Naive thymus-derived CD4-positive, alpha-beta T cell (primary cell): ENCODE results near the gene LRRC15. TPM values are rescaled to one million over a fixed set of nuclear protein-coding genes. Genes with fewer than 3 reads are reported as not detected.
A peak's percentile ranks its signal among the peaks of the same experiment; 100 is the strongest.

Experiments used
- ATAC-seq: fragments of 150-1000 bp; cut with Tn5 transposase; 2 replicates; pipeline ENCODE4 v1.10.0; 2021; ENCODE audit warnings: mild to moderate bottlenecking, moderate library complexity
- CTCF ChIA-PET: fragments of 350-600 bp; sonication (Branson Sonifier 250); formaldehyde crosslinking; loops from one replicate; lab custom pipeline; 2021; ENCODE audit warnings: antibody characterized with exemption; lab: Charles Lee
- POLR2A ChIA-PET: fragments of 350-600 bp; sonication (Branson Sonifier 250); formaldehyde crosslinking; loops from one replicate; lab custom pipeline; 2021; ENCODE audit warnings: antibody characterized with exemption, inconsistent platforms; lab: Charles Lee
- DNase-seq, 9 donors: peaks; one replicate each; pipeline versions ENCODE4 v3.0.0 to v3.0.0-alpha.2; 2020 to 2022; ENCODE audit warnings: mixed read lengths in 1 of 9
- H3K27ac ChIP-seq: one replicate; pipeline ENCODE4 v1.7.0; 2013; ENCODE audit warnings: mild to moderate bottlenecking, low read depth, low read length, moderate library complexity
- H3K27me3 ChIP-seq, 2 donors: one replicate each; pipeline ENCODE4 v1.7.0; 2013; ENCODE audit warnings: low read length in 2 of 2, mild to moderate bottlenecking in 2 of 2, moderate library complexity in 2 of 2; ENCODE audit not compliant: control insufficient read depth in 2 of 2, insufficient read depth in 2 of 2
- H3K36me3 ChIP-seq, 3 experiments: 1 replicate in 2 of 3; 2 replicates in 1 of 3; pipeline ENCODE4 v1.7.0; 2013; ENCODE audit warnings: low read length in 3 of 3, mild to moderate bottlenecking in 3 of 3, moderate library complexity in 1 of 3; ENCODE audit not compliant: insufficient read depth in 3 of 3, control insufficient read depth in 2 of 3
- H3K4me1 ChIP-seq, 2 donors: one replicate each; pipeline ENCODE4 v1.7.0; 2013; ENCODE audit warnings: low read length in 2 of 2, mild to moderate bottlenecking in 2 of 2, moderate library complexity in 1 of 2; ENCODE audit not compliant: control insufficient read depth in 2 of 2, insufficient read depth in 2 of 2
- H3K4me3 ChIP-seq: 2 replicates; pipeline ENCODE4 v1.7.0; 2013; ENCODE audit warnings: mild to moderate bottlenecking, low read length
- H3K9me3 ChIP-seq, 3 experiments: 1 replicate in 2 of 3; 2 replicates in 1 of 3; pipeline ENCODE4 v1.7.0; 2013; ENCODE audit warnings: low read length in 3 of 3; ENCODE audit not compliant: control insufficient read depth in 2 of 3
- H3K27ac Mint-ChIP-seq, 9 donors: one replicate each; pipeline ENCODE4 v1.8.0; 2020 to 2022; ENCODE audit warnings: mixed read lengths in 9 of 9, mild to moderate bottlenecking in 8 of 9, moderate library complexity in 5 of 9, inconsistent platforms in 2 of 9
- H3K27me3 Mint-ChIP-seq, 5 donors: one replicate each; pipeline ENCODE4 v1.8.0; 2021 to 2022; ENCODE audit warnings: mixed read lengths in 5 of 5, mild to moderate bottlenecking in 1 of 5
- H3K36me3 Mint-ChIP-seq, 5 donors: one replicate each; pipeline ENCODE4 v1.8.0; 2020 to 2022; ENCODE audit warnings: mixed read lengths in 5 of 5, mild to moderate bottlenecking in 3 of 5, inconsistent platforms in 1 of 5
- H3K4me1 Mint-ChIP-seq, 7 donors: one replicate each; pipeline ENCODE4 v1.8.0; 2020 to 2022; ENCODE audit warnings: mixed read lengths in 7 of 7, mild to moderate bottlenecking in 3 of 7, inconsistent platforms in 1 of 7
- H3K4me3 Mint-ChIP-seq, 10 donors: one replicate each; pipeline ENCODE4 v1.8.0; 2020 to 2022; ENCODE audit warnings: mild to moderate bottlenecking in 10 of 10, mixed read lengths in 10 of 10, moderate library complexity in 6 of 10, inconsistent platforms in 2 of 10
- H3K9me3 Mint-ChIP-seq, 11 donors: one replicate each; pipeline ENCODE4 v1.8.0; 2020 to 2022; ENCODE audit warnings: mixed read lengths in 11 of 11, mild to moderate bottlenecking in 4 of 11, inconsistent platforms in 1 of 11, moderate library complexity in 1 of 11
- intact Hi-C, 2 donors: fragments of 100-400 bp; cut with micrococcal nuclease; formaldehyde crosslinking; loops; one replicate each; pipeline ENCODE4 v1.15.1; 2023
- polyA plus RNA-seq, 2 donors: library from polyadenylated mRNA; unstranded; fragments of 300-500 nt; fragmentation: Illumina TruSeq; gene quantifications; one replicate each; pipeline ENCODE4 v1.2.3, GENCODE V29; 2021
- total RNA-seq, 6 experiments: library from RNA in 5 of 6; stranded (reverse) in 5 of 6; gene quantifications; 1 replicate in 5 of 6; 2 replicates in 1 of 6; pipeline ENCODE4 v1.2.3 and lab custom pipeline; 2021 to 2026

The LRRC15 gene
- total and polyA plus RNA-seq, 7 experiments from 2014 or later, result not detected

DNA sequence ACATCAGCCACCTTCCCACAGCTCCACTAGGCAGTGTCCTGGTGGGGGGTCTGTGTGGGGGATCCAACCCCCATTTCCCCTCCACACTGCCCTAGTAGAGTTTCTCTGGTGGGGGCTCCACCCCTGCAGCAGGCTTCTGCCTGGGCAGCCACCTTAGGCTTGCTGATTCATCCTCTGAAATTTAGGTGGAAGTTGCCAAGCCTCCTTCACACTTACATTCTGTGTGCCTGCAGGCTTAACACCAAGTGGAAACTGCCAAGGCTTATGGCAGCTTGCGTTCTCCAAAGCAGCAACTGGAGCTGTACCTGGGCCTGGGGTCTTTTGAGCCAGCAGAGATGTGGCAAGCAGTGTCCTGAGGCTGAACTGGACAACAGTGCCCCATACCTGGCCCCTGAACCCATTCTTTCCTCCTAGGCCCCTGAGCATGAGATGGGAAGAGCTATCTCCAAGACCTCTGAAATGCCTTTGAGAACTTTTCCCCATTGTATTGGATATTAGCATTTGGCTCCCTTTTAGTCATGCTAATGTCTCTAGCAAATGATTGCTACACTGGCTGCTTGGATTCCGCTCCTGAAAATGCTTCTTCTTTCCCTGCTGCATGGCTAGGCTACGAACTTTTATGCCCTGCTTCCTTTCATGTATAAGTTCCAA is 50.9 kb downstream of the LRRC15 start:
- intact Hi-C loops, result loop anchor here in 1 of 2 donors (10.0 kb wide), 1 partner anchor 1504 kb away; no protein-coding TSS in a partner anchor
- Histone ChIP-seq H3K27me3 (peaks cover 0 to 6% of the 10 kb centered on the region in 2 donors), H3K36me3 (no peaks in the 10 kb centered on the region), H3K4me1 (peaks cover 9 to 14% of the 10 kb centered on the region in 2 donors), H3K4me3 (no peak overlapping the region), H3K9me3 (peaks cover 0 to 11% (median 0%) of the 10 kb centered on the region in 3 experiments), H3K27ac (no peak overlapping the region)
- ATAC-seq (no peak), DNase-seq (no peak)
- Mint-ChIP-seq H3K27me3 (peaks cover 0 to 31% (median 17%) of the 10 kb centered on the region in 5 donors), H3K36me3 (peaks cover 0 to 10% (median 7%) of the 10 kb centered on the region in 5 donors), H3K4me1 (peaks cover 5 to 23% (median 9%) of the 10 kb centered on the region in 7 donors), H3K9me3 (peaks cover 3 to 18% (median 9%) of the 10 kb centered on the region in 11 donors), H3K27ac (no peak overlapping the region), H3K4me3 (no peak overlapping the region)
- POLR2A ChIA-PET, result interaction anchor here (0.6 kb wide), 1 partner anchor 614 kb away, joined by 3 read pairs; no protein-coding TSS in a partner anchor
- CTCF ChIA-PET, result no interaction called here

DNA sequence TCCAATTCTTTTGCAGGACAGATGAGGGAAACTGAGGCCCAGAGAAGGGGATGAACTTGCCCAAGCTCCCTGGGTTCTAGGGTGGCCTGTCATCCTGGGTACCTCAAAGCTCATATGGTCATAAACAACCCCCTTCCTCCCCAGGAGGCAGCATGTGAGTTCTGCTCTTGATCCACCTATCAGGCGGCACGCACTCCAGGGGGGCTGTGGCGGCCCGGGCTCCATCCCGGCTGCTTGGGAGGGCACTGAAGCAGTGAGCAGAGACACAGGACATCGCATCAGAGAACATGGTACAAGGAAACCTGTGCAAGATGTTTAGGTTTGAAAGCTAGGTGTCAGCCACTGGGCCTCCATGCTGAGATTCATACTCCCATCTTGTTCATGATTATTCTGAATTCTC is 52.6 kb downstream of the LRRC15 start:
- DNase-seq, result no peak
- Mint-ChIP-seq H3K27ac (no peak overlapping the region), H3K9me3 (peaks cover 3 to 18% (median 9%) of the 10 kb centered on the region in 11 donors), H3K4me1 (peaks cover 5 to 36% (median 9%) of the 10 kb centered on the region in 7 donors), H3K4me3 (peak overlapping the region in 3 of 10 donors; percentile 18 to 92 (median 89)), H3K36me3 (peaks cover 0 to 10% (median 7%) of the 10 kb centered on the region in 5 donors), H3K27me3 (peaks cover 0 to 22% (median 17%) of the 10 kb centered on the region in 5 donors)
- peaks cover 0 to 6% of the 10 kb centered on the region in 2 donors for H3K27me3 ChIP-seq
- no peak overlapping the region for H3K27ac ChIP-seq
- H3K4me3 ChIP-seq, result no peak overlapping the region
- peaks cover 0 to 11% (median 0%) of the 10 kb centered on the region in 3 experiments for H3K9me3 ChIP-seq
- no peak for ATAC-seq
- intact Hi-C loops, result loop anchor here in 1 of 2 donors (10.0 kb wide), 1 partner anchor 1502 kb away; no protein-coding TSS in a partner anchor
- no peaks in the 10 kb centered on the region for H3K36me3 ChIP-seq
- ChIA-PET POLR2A (no interaction called here), CTCF (interaction anchor here (0.6 to 5.0 kb wide), 7 partner anchors 8 to 651 kb away, joined by 3 to 72 read pairs (median 4); partner anchors contain the start of gene HES1)
- H3K4me1 ChIP-seq, result peaks cover 9 to 14% of the 10 kb centered on the region in 2 donors

DNA sequence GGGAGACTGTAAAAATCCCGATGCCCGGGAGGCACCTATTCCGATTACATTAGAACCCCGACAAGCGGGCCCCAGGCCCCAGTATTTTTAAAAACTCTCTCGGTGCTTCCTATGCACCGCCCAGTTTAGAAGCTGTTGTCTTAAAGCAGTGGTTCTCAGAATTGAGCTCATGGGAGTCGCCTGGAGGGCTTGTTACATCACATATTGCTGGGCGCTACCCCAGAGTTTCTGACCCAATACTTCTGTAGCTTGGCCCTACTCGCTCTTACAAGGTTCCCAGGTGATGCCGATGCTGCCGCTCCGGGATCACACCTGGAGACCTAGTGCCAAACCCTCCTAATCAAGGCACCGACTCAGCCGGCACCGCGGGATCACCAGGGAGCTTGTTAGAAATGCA is 53.6 kb downstream of the LRRC15 start:
- Mint-ChIP-seq H3K9me3 (peaks cover 3 to 20% (median 9%) of the 10 kb centered on the region in 11 donors), H3K4me3 (peak overlapping the region; percentile 39 to 92 (median 84)), H3K4me1 (peaks cover 5 to 44% (median 9%) of the 10 kb centered on the region in 7 donors), H3K27ac (no peak overlapping the region), H3K36me3 (peaks cover 0 to 12% (median 7%) of the 10 kb centered on the region in 5 donors), H3K27me3 (peaks cover 0 to 18% (median 16%) of the 10 kb centered on the region in 5 donors)
- no peak overlapping the region for H3K4me3 ChIP-seq
- H3K27me3 ChIP-seq, result peaks cover 0 to 6% of the 10 kb centered on the region in 2 donors
- ChIA-PET CTCF (interaction anchor here (0.7 to 5.0 kb wide), 20 partner anchors 8 to 680 kb away, joined by 3 to 72 read pairs (median 4); partner anchors contain the start of gene HES1), POLR2A (interaction anchor here (0.5 to 1.3 kb wide), 4 partner anchors 9 to 966 kb away, joined by 3 read pairs; partner anchors contain the start of gene HES1)
- H3K9me3 ChIP-seq, result peaks cover 0 to 11% (median 0%) of the 10 kb centered on the region in 3 experiments
- no peaks in the 10 kb centered on the region for H3K36me3 ChIP-seq
- no peak overlapping the region for H3K27ac ChIP-seq
- intact Hi-C loops, result loop anchor here (1.0 to 10.0 kb wide), 9 partner anchors 9 to 1501 kb away; partner anchors contain the start of gene HES1 (in 1 of the 2)
- DNase-seq, result no peak
- H3K4me1 ChIP-seq, result peaks cover 9 to 14% of the 10 kb centered on the region in 2 donors
- peak; percentile 49 for ATAC-seq

DNA sequence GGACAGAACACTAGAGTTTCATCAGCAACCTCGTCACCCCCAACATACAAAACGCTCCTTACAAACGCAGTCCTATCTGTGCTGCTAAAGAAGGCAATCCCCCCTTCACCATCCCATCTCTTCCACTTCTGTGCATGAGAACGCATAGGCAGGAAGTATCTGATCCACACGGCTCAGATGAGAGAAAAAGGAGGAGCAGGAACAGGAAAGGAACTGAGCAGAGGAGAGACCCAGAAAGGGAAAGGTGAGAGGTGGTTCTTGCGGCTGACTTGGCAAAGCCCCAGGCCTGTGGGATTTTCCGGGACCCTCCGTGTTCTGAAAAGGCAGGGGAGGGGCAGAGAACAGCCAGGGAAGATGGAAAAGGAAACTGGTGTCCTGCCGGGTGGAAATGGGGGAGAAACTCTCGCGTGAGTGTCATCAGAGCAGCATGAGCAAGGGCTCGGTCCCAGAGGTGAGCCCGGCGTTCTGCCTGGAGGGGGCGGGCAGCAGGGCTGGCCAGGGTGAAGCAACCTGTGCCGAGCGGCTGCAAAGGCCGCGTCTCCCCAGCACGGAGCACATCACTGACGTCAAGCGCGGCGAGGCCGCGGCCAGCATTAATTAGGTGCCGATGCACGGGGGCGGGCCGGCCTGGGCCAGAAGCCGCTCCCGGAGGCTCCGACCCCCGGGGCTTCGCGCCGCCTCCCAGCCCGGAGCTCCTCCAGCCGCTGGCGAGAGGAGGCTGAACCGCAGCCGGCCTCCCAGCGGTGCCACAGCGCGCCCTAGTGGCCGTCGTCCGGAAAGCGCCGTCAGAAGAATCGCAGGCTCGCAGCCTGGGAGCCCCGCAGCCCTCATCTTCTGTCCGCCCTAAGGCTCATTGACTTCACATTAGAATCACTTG is 54.2 kb downstream of the LRRC15 start:
- H3K36me3 ChIP-seq, result no peaks in the 10 kb centered on the region
- H3K27me3 ChIP-seq, result peaks cover 0 to 6% of the 10 kb centered on the region in 2 donors
- H3K27ac Mint-ChIP-seq, result peak overlapping the region in 3 of 9 donors; percentile 19 to 68 (median 27)
- peaks cover 0 to 18% (median 16%) of the 10 kb centered on the region in 5 donors for H3K27me3 Mint-ChIP-seq
- peak; percentile 55 to 90 (median 81) for DNase-seq
- no peak overlapping the region for H3K27ac ChIP-seq
- ChIA-PET POLR2A (interaction anchor here (0.5 to 1.3 kb wide), 4 partner anchors 8 to 965 kb away, joined by 3 read pairs; partner anchors contain the start of gene HES1), CTCF (interaction anchor here (0.6 to 5.0 kb wide), 19 partner anchors 8 to 679 kb away, joined by 3 to 72 read pairs (median 3); partner anchors contain the start of gene HES1)
- peaks cover 5 to 47% (median 9%) of the 10 kb centered on the region in 7 donors for H3K4me1 Mint-ChIP-seq
- peaks cover 0 to 14% (median 7%) of the 10 kb centered on the region in 5 donors for H3K36me3 Mint-ChIP-seq
- H3K4me1 ChIP-seq, result peaks cover 9 to 14% of the 10 kb centered on the region in 2 donors
- intact Hi-C loops, result loop anchor here (1.0 to 10.0 kb wide), 9 partner anchors 8 to 1501 kb away; partner anchors contain the start of gene HES1 (in 1 of the 2)
- peak overlapping the region; percentile 65 for H3K4me3 ChIP-seq
- peak overlapping the region; percentile 69 to 92 (median 87) for H3K4me3 Mint-ChIP-seq
- peaks cover 0 to 11% (median 0%) of the 10 kb centered on the region in 3 experiments for H3K9me3 ChIP-seq
- ATAC-seq, result peak; percentile 95
- peaks cover 3 to 22% (median 9%) of the 10 kb centered on the region in 11 donors for H3K9me3 Mint-ChIP-seq

DNA sequence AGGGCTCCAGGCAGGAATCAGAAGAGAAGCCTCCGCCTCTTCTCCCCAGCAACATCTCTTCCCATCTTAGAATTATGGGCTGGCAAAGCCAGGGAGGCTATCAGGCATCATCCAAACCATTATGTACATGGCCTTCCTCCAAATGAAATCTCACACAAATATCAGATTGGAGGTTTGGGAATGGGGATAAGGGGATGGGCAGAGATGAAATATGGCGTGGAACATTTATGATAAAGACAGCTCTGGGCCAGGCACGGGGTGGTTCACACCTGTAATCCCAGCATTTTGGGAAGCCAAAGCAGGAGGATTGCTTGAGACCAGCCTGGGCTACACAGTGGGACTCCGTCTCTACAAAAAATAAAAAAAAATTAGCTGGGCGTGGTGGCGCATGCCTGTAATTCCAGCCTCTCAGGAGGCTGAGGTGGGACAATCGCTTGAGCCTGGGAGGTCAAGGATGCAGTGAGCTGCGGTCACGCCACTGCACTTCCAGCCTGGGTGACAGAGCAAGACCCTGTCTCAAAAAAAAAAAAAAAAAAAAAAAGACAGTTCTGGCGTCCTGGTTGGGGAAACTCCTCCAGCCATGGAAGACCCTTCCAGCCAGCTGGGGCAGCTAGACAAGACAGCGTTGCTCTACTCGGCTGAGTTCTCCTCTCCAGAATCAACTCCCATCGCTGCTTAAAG is 55.0 kb downstream of the LRRC15 start:
- intact Hi-C loops, result loop anchor here (1.0 to 10.0 kb wide), 9 partner anchors 7 to 1500 kb away; partner anchors contain the start of gene HES1 (in 1 of the 2)
- ChIA-PET CTCF (interaction anchor here (0.5 to 5.0 kb wide), 3 partner anchors 22 to 649 kb away, joined by 3 to 72 read pairs (median 5); no protein-coding TSS in a partner anchor), POLR2A (no interaction called here)
- H3K4me1 ChIP-seq, result peaks cover 9 to 14% of the 10 kb centered on the region in 2 donors
- peaks cover 5 to 54% (median 9%) of the 10 kb centered on the region in 7 donors for H3K4me1 Mint-ChIP-seq
- H3K27ac Mint-ChIP-seq, result peak overlapping the region in 2 of 9 donors; percentile 27 to 68
- peak overlapping the region; percentile 65 for H3K4me3 ChIP-seq
- H3K9me3 ChIP-seq, result peaks cover 0 to 11% (median 0%) of the 10 kb centered on the region in 3 experiments
- H3K9me3 Mint-ChIP-seq, result peaks cover under 1 to 17% (median 8%) of the 10 kb centered on the region in 11 donors
- H3K4me3 Mint-ChIP-seq, result peak overlapping the region in 7 of 10 donors; percentile 0 to 92 (median 87)
- DNase-seq (no peak), ATAC-seq (no peak)
- peaks cover 0 to 6% of the 10 kb centered on the region in 2 donors for H3K27me3 ChIP-seq
- H3K36me3 Mint-ChIP-seq, result peaks cover 0 to 9% (median 7%) of the 10 kb centered on the region in 5 donors
- H3K27ac ChIP-seq, result no peak overlapping the region
- H3K36me3 ChIP-seq, result no peaks in the 10 kb centered on the region
- peaks cover 0 to 18% (median 16%) of the 10 kb centered on the region in 5 donors for H3K27me3 Mint-ChIP-seq
